Measurements from ENCODE around the gene HDAC10.

Gene HDAC10

GRCh38 chr22:50219800-50220602 lies 31.1 kb downstream of the HDAC10 start:
- no peak overlapping the region for H3K14ac ChIP-seq (ENCODE audit: low read length in 2 of 2)
- WGBS, result 98% methylated on average over 25 of the region's 25 CpGs

GRCh38 chr22:50218996-50219727 lies 31.9 kb downstream of the HDAC10 start:
- Histone ChIP-seq H3K9me3 (ENCODE audit: control insufficient read depth, low read length) (no peaks in the 10 kb centered on the region), H2BK120ac (ENCODE audit: low read depth, low read length) (no peak overlapping the region), H3K4me2 (ENCODE audit: low read length, poor library complexity, severe bottlenecking) (no peak overlapping the region), H2AK5ac (ENCODE audit: low read length, severe bottlenecking) (no peak overlapping the region), H3K4ac (ENCODE audit: low read depth in 1 of 2, low read length in 2 of 2) (no peak overlapping the region), H2BK15ac (ENCODE audit: low read depth, poor library complexity, severe bottlenecking) (no peak overlapping the region), H4K91ac (ENCODE audit: low read length) (no peak overlapping the region), H4K8ac (ENCODE audit: low read length) (peak overlapping the region; percentile 55), H2BK5ac (ENCODE audit: low read depth, low read length, poor library complexity, severe bottlenecking) (no peak overlapping the region), H3K4me3 (ENCODE audit: insufficient read depth in 1 of 2, low read depth in 1 of 2, low read length in 2 of 2) (no peak overlapping the region), H3K23ac (ENCODE audit: low read length in 2 of 2) (no peak overlapping the region), H3K36me3 (ENCODE audit: control insufficient read depth in 1 of 2, insufficient read depth in 2 of 2, low read depth in 1 of 2, low read length in 2 of 2) (peaks cover 92 to 96% of the 10 kb centered on the region in 2 experiments), H2BK12ac (ENCODE audit: low read length in 2 of 2) (no peak overlapping the region), H3K14ac (ENCODE audit: low read length in 2 of 2) (no peak overlapping the region), H3K79me1 (replicated peaks; ENCODE audit: low read length, poor library complexity, severe bottlenecking) (peaks cover 22% of the 10 kb centered on the region), H3K18ac (ENCODE audit: low read depth in 1 of 2, low read length in 2 of 2) (no peak overlapping the region), H3K9ac (ENCODE audit: low read length) (no peak overlapping the region), H3K27ac (ENCODE audit: low read length, poor library complexity, severe bottlenecking) (no peak overlapping the region), H3K4me1 (ENCODE audit: control insufficient read depth, insufficient read depth, low read depth, low read length) (peaks cover 10% of the 10 kb centered on the region), H2AFZ (ENCODE audit: low read depth, low read length) (no peak overlapping the region), H3K27me3 (ENCODE audit: control insufficient read depth in 1 of 2, insufficient read depth in 1 of 2, low read length in 2 of 2) (no peaks in the 10 kb centered on the region)
- WGBS, result 84% methylated on average over 42 of the region's 42 CpGs
- DNase-seq, result peak; percentile 41

More at GRCh38 chr22:50219800-50220602, 31.1 kb downstream of the HDAC10 start:
- Histone ChIP-seq H2BK12ac (ENCODE audit: low read length in 2 of 2) (no peak overlapping the region), H3K23ac (ENCODE audit: low read length in 2 of 2) (no peak overlapping the region), H2BK5ac (ENCODE audit: low read depth, low read length, poor library complexity, severe bottlenecking) (no peak overlapping the region), H3K36me3 (ENCODE audit: control insufficient read depth in 1 of 2, insufficient read depth in 2 of 2, low read depth in 1 of 2, low read length in 2 of 2) (peaks cover 90 to 98% of the 10 kb centered on the region in 2 experiments), H2AK5ac (ENCODE audit: low read length, severe bottlenecking) (no peak overlapping the region), H3K4me2 (ENCODE audit: low read length, poor library complexity, severe bottlenecking) (no peak overlapping the region), H3K9me3 (ENCODE audit: control insufficient read depth, low read length) (no peaks in the 10 kb centered on the region), H4K8ac (ENCODE audit: low read length) (no peak overlapping the region), H3K9ac (ENCODE audit: low read length) (no peak overlapping the region), H3K4ac (ENCODE audit: low read depth in 1 of 2, low read length in 2 of 2) (no peak overlapping the region), H3K27me3 (ENCODE audit: control insufficient read depth in 1 of 2, insufficient read depth in 1 of 2, low read length in 2 of 2) (no peaks in the 10 kb centered on the region), H4K91ac (ENCODE audit: low read length) (no peak overlapping the region), H3K18ac (ENCODE audit: low read depth in 1 of 2, low read length in 2 of 2) (no peak overlapping the region), H3K4me1 (ENCODE audit: control insufficient read depth, insufficient read depth, low read depth, low read length) (peaks cover 10% of the 10 kb centered on the region), H3K27ac (ENCODE audit: low read length, poor library complexity, severe bottlenecking) (no peak overlapping the region), H2BK120ac (ENCODE audit: low read depth, low read length) (no peak overlapping the region), H2AFZ (ENCODE audit: low read depth, low read length) (no peak overlapping the region), H3K4me3 (ENCODE audit: insufficient read depth in 1 of 2, low read depth in 1 of 2, low read length in 2 of 2) (no peak overlapping the region), H2BK15ac (ENCODE audit: low read depth, poor library complexity, severe bottlenecking) (no peak overlapping the region), H3K79me1 (replicated peaks; ENCODE audit: low read length, poor library complexity, severe bottlenecking) (peaks cover 23% of the 10 kb centered on the region)
- no peak for DNase-seq

DNA sequence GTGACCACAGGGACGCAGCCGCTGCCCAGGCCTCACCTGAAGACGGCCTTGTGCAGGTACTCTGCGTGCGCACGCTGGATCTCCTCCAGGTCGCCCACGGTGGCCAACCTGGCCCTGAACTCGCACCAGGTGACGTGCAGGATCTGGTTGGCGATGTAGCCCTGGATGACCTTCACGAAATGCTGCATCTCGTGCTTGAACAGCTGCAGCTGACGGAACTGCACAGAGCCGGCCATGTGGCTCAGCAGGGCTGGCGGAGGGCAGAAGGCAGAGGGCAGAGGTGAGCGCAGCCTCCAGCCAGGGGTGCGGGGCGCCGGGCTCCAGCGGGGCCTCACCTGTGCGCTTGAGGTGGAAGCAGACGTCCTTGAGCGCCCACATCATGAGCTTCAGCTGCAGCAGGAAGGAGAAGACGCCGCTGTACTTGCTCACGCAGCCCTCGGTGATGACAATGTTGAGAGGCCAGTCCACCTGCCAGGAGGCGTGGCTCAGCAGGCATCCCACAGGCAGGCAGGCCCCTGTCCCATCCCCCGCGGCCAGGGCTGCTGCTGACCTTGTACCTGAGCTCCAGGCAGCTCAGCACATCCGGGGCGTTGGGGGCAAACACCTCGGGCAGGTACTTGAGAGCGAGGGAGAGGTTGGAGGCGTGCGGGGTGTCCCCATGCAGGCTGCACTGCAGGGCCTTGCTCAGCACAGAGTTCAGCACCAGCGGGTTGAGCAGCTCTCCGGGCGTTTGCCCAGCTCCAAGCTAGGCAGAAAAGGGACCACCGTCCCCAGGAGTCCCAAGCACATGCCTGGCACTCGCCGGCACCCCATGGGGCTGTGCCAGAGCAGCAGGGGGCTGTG lies 32.7 kb downstream of the HDAC10 start:
- no peak overlapping the region for H4K91ac ChIP-seq (ENCODE audit: low read length)
- H3K18ac ChIP-seq (ENCODE audit: low read depth in 1 of 2, low read length in 2 of 2), result no peak overlapping the region
- H3K23ac ChIP-seq (ENCODE audit: low read length in 2 of 2), result no peak overlapping the region
- H2BK120ac ChIP-seq (ENCODE audit: low read depth, low read length), result no peak overlapping the region
- H4K8ac ChIP-seq (ENCODE audit: low read length), result no peak overlapping the region
- peaks cover 21% of the 10 kb centered on the region for H3K79me1 ChIP-seq (replicated peaks; ENCODE audit: low read length, poor library complexity, severe bottlenecking)
- 92% methylated on average over 43 of the region's 43 CpGs for WGBS
- no peak overlapping the region for H3K27ac ChIP-seq (ENCODE audit: low read length, poor library complexity, severe bottlenecking)
- H2BK15ac ChIP-seq (ENCODE audit: low read depth, poor library complexity, severe bottlenecking), result no peak overlapping the region
- H3K36me3 ChIP-seq (ENCODE audit: control insufficient read depth in 1 of 2, insufficient read depth in 2 of 2, low read depth in 1 of 2, low read length in 2 of 2), result peaks cover 91 to 93% of the 10 kb centered on the region in 2 experiments
- H3K27me3 ChIP-seq (ENCODE audit: control insufficient read depth in 1 of 2, insufficient read depth in 1 of 2, low read length in 2 of 2), result no peaks in the 10 kb centered on the region
- no peak overlapping the region for H3K4ac ChIP-seq (ENCODE audit: low read depth in 1 of 2, low read length in 2 of 2)
- H3K4me3 ChIP-seq (ENCODE audit: insufficient read depth in 1 of 2, low read depth in 1 of 2, low read length in 2 of 2), result no peak overlapping the region
- H3K14ac ChIP-seq (ENCODE audit: low read length in 2 of 2), result no peak overlapping the region
- H2AFZ ChIP-seq (ENCODE audit: low read depth, low read length), result no peak overlapping the region
- H3K9me3 ChIP-seq (ENCODE audit: control insufficient read depth, low read length), result no peaks in the 10 kb centered on the region
- DNase-seq, result no peak
- no peak overlapping the region for H3K4me2 ChIP-seq (ENCODE audit: low read length, poor library complexity, severe bottlenecking)
- H2AK5ac ChIP-seq (ENCODE audit: low read length, severe bottlenecking), result no peak overlapping the region
- peaks cover 10% of the 10 kb centered on the region for H3K4me1 ChIP-seq (ENCODE audit: control insufficient read depth, insufficient read depth, low read depth, low read length)
- H2BK12ac ChIP-seq (ENCODE audit: low read length in 2 of 2), result no peak overlapping the region
- H2BK5ac ChIP-seq (ENCODE audit: low read depth, low read length, poor library complexity, severe bottlenecking), result no peak overlapping the region
- no peak overlapping the region for H3K9ac ChIP-seq (ENCODE audit: low read length)
